Measurements from ENCODE around the gene CPSF6.

CPSF6 gene

DNA sequence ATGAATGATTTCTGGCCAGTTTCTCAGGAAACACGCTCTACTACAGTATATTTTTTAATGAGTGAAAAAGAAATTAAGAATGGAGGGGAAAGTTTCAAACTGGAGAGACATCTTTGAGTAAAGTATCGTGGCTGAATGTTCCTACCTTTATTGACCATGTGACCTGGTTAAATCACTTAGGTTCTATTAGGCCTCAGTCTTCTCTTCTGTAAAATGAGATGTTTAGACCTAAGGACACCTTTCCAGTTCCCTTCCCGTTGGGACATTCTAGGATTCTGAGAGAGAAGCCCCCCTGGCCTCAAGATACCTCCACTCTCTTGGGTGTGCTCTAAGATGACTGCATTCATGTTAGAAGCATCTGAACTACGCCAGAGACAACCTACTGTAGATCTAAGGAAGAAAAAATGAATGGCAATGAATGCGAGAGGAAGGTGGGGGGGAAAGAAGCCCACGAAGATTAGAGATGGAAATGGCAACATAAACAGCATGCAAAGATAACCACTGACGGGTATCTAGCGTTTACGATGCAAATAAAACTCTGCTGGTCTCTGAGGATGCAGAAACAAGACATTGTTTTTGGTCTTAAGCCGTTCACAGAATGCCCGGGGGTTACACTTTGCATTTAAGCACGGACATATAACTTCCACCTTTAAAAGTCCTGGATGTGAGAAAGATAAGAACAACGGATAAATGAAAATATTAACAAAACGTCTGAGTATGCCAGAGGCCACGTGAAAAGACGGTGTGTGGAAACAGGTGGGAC, 599 bp upstream of the CPSF6 start:
- TF ChIP-seq FOXP2 (optimal IDR thresholded peaks at IDR 0.05; ENCODE audit: borderline replicate concordance, extremely low read depth, extremely low read length, insufficient read depth) (no peak), TAF1 (IDR thresholded peaks at IDR 0.05; ENCODE audit: borderline replicate concordance, insufficient read depth, low read length) (no peak), SIN3A (IDR thresholded peaks at IDR 0.05; ENCODE audit: borderline replicate concordance, insufficient read depth, low read length) (no peak), POLR2AphosphoS5 (IDR thresholded peaks at IDR 0.05; ENCODE audit: low read depth, low read length) (no peak)
- TF ChIP-seq, protein P1, sequence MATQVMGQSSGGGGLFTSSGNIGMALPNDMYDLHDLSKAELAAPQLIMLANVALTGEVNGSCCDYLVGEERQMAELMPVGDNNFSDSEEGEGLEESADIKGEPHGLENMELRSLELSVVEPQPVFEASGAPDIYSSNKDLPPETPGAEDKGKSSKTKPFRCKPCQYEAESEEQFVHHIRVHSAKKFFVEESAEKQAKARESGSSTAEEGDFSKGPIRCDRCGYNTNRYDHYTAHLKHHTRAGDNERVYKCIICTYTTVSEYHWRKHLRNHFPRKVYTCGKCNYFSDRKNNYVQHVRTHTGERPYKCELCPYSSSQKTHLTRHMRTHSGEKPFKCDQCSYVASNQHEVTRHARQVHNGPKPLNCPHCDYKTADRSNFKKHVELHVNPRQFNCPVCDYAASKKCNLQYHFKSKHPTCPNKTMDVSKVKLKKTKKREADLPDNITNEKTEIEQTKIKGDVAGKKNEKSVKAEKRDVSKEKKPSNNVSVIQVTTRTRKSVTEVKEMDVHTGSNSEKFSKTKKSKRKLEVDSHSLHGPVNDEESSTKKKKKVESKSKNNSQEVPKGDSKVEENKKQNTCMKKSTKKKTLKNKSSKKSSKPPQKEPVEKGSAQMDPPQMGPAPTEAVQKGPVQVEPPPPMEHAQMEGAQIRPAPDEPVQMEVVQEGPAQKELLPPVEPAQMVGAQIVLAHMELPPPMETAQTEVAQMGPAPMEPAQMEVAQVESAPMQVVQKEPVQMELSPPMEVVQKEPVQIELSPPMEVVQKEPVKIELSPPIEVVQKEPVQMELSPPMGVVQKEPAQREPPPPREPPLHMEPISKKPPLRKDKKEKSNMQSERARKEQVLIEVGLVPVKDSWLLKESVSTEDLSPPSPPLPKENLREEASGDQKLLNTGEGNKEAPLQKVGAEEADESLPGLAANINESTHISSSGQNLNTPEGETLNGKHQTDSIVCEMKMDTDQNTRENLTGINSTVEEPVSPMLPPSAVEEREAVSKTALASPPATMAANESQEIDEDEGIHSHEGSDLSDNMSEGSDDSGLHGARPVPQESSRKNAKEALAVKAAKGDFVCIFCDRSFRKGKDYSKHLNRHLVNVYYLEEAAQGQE (IDR thresholded peaks at IDR 0.05; ENCODE audit: insufficient read depth in 1 of 2, low read depth in 2 of 2, low read length in 2 of 2): no peak

DNA sequence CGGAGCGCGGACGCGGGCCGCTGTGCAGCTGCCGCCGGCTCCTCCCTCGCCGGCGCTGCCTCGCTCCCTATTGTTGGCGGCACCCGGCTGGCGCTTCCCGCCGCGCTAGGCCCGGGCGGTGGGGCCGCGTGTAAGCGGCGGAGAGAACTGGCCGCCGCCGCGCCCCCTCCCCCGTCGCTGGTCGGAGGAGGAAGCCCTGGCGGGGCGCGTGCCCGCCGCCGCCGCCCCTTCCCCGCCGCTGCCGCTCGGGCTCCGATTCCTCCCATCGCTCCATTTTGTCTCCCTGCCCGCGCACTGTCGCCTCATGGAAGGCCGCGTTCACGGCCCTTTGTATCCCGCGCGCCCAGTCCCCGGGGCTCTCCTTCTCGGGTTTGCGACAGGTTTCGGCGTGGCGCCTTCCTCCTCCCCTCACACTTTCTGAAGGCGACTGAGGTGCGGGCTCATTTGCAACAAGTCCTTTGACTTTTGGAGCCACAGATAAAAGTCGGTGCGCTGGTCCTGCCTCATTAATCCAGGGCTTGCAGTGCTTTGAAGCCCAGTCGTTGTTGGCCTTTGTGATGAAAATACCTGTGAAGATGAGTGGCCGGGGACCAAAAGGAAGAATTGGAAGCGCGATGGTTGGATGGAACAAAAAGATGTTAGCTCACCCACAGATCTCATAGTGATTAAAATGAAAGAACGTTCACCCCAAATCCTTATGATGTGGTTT, 707 bp downstream of the CPSF6 start:
- TF ChIP-seq SIN3A (IDR thresholded peaks at IDR 0.05; ENCODE audit: borderline replicate concordance, insufficient read depth, low read length) (no peak), POLR2AphosphoS5 (IDR thresholded peaks at IDR 0.05; ENCODE audit: low read depth, low read length) (no peak), TAF1 (IDR thresholded peaks at IDR 0.05; ENCODE audit: borderline replicate concordance, insufficient read depth, low read length) (no peak), FOXP2 (optimal IDR thresholded peaks at IDR 0.05; ENCODE audit: borderline replicate concordance, extremely low read depth, extremely low read length, insufficient read depth) (no peak)
- TF ChIP-seq, protein P1 (IDR thresholded peaks at IDR 0.05; ENCODE audit: insufficient read depth in 1 of 2, low read depth in 2 of 2, low read length in 2 of 2): no peak

DNA sequence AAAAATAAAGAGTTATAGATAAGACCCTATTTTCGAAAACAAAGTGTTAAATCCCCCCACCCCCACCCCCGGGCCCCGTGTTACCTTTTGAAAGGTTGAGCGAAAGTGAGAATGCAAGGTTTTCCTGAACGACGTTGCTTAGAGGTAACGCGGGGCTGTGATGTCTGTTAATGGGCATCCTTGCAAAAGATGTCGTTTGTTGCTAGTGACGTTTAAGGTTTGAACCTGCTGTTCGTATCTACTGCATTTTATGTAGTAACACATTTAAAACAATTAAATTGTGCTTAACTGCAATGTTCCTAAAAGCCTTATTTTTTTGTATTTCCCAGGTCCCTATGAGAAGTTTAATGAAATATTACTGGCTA, 1.2 kb downstream of the CPSF6 start:
- TF ChIP-seq, protein P1 (IDR thresholded peaks at IDR 0.05; ENCODE audit: insufficient read depth in 1 of 2, low read depth in 2 of 2, low read length in 2 of 2): no peak
- no peak for TF ChIP-seq POLR2AphosphoS5 (IDR thresholded peaks at IDR 0.05; ENCODE audit: low read depth, low read length)
- no peak for TF ChIP-seq FOXP2 (optimal IDR thresholded peaks at IDR 0.05; ENCODE audit: borderline replicate concordance, extremely low read depth, extremely low read length, insufficient read depth)
- no peak for TF ChIP-seq TAF1 (IDR thresholded peaks at IDR 0.05; ENCODE audit: borderline replicate concordance, insufficient read depth, low read length)
- no peak for TF ChIP-seq SIN3A (IDR thresholded peaks at IDR 0.05; ENCODE audit: borderline replicate concordance, insufficient read depth, low read length)

DNA sequence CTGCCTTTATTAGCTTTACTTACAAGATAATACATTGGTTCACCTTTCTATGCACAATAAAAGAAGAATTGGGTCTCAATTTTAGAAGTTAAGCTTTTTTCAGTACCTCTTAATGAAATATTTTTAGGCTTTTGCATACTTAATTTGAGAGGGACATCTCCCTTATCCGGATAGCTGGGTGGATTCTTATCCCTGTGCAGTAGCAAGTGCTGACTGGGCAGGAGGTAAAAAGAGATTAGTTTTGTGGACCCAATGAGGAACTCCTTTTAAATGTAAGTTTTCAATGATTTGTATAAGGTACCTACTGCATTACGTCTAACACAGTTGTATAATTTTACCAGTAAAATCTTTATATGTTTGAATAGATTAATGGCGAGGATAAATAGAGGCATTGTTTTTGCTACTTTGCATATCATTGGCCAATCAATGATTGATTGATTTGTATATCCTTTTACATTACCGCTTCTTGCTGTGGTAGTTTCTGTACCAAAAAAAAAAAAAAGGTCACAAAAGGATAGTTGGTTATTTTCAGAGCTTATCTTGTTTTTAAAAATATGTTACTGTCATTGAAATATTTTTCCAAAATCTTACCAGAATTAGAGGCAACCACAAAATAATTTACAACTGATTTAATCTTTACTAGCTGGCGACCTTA, 2.2 kb downstream of the CPSF6 start:
- no peak for TF ChIP-seq TAF1 (IDR thresholded peaks at IDR 0.05; ENCODE audit: borderline replicate concordance, insufficient read depth, low read length)
- TF ChIP-seq POLR2AphosphoS5 (IDR thresholded peaks at IDR 0.05; ENCODE audit: low read depth, low read length): no peak
- no peak for TF ChIP-seq FOXP2 (optimal IDR thresholded peaks at IDR 0.05; ENCODE audit: borderline replicate concordance, extremely low read depth, extremely low read length, insufficient read depth)
- no peak for TF ChIP-seq SIN3A (IDR thresholded peaks at IDR 0.05; ENCODE audit: borderline replicate concordance, insufficient read depth, low read length)
- TF ChIP-seq, protein P1 (IDR thresholded peaks at IDR 0.05; ENCODE audit: insufficient read depth in 1 of 2, low read depth in 2 of 2, low read length in 2 of 2): no peak
